K562 (cell line): ENCODE measurements around the gene RPL9. TPM values are rescaled to one million over a fixed set of nuclear protein-coding genes. Genes with fewer than 3 reads are reported as not detected.

Experiments used
- BCOR ChIP-seq: fragments of 450-650 bp; IDR thresholded peaks from 2 replicates; pipeline ENCODE4 v1.6.1; 2016
- C11orf30 ChIP-seq: fragments of 450-650 bp; IDR thresholded peaks from 2 replicates; pipeline ENCODE4 v1.6.1; 2016; ENCODE audit warnings: low read depth, mild to moderate bottlenecking
- CCNT2 ChIP-seq: IDR thresholded peaks from 2 replicates; pipeline ENCODE4 v1.6.1; 2011; ENCODE audit warnings: borderline replicate concordance, low read depth, mild to moderate bottlenecking, moderate library complexity, mixed read lengths, low read length; ENCODE audit not compliant: insufficient read length; ENCODE audit errors: extremely low read depth
- CEBPG ChIP-seq, 3 experiments: fragments of 200-800 bp in 1 of 3; sonication (Bioruptor generic) in 1 of 3; sonication (generic) in 1 of 3; formaldehyde crosslinking in 1 of 3; IDR thresholded peaks in 2 of 3; conservative IDR thresholded peaks in 1 of 3; 2 replicates each; pipeline versions ENCODE4 v1.6.1 to v1.8.0; 2016 to 2022; ENCODE audit warnings: missing compliant biosample characterization in 2 of 3, missing genetic modification characterization in 2 of 3, mild to moderate bottlenecking in 1 of 3, missing genetic modification reagents in 1 of 3
- CHD2 ChIP-seq: IDR thresholded peaks from 2 replicates; pipeline ENCODE4 v1.6.1; 2011; ENCODE audit warnings: low read depth, low read length
- DACH1 ChIP-seq: fragments of 450-650 bp; IDR thresholded peaks from 2 replicates; pipeline ENCODE4 v1.6.1; 2018; ENCODE audit not compliant: partially characterized antibody
- NR2C2 ChIP-seq, 2 experiments: fragments of 200-800 bp in 1 of 2; sonication (Bioruptor generic) in 1 of 2; sonication (generic) in 1 of 2; formaldehyde crosslinking in 1 of 2; IDR thresholded peaks; 2 replicates each; pipeline versions ENCODE4 v1.6.1 to v1.8.0; 2016 to 2022; ENCODE audit warnings: mild to moderate bottlenecking in 1 of 2, missing compliant biosample characterization in 1 of 2, missing genetic modification characterization in 1 of 2, missing genetic modification reagents in 1 of 2
- RAD21 ChIP-seq, 2 experiments: fragments of 250-450 bp in 1 of 2; fragments of 450-650 bp in 1 of 2; sonication (Bioruptor Pico) in 1 of 2; formaldehyde crosslinking in 1 of 2; IDR thresholded peaks in 1 of 2; conservative IDR thresholded peaks in 1 of 2; 2 replicates each; pipeline versions ENCODE4 v1.4.0 to v1.8.0; 2020 to 2022; ENCODE audit warnings: mild to moderate bottlenecking in 2 of 2, moderate library complexity in 1 of 2
- RBM14 ChIP-seq: fragments of 200-400 bp; formaldehyde crosslinking; IDR thresholded peaks from 2 replicates; pipeline ENCODE4 v1.6.1; 2018; ENCODE audit warnings: low read depth, mild to moderate bottlenecking, low read length, moderate library complexity, borderline replicate concordance; ENCODE audit not compliant: insufficient read depth
- WHSC1 ChIP-seq: IDR thresholded peaks from one replicate; pipeline ENCODE4 v1.6.1; 2012; ENCODE audit warnings: low read length, control low read depth, inconsistent platforms
- ZBED1 ChIP-seq: IDR thresholded peaks from 2 replicates; pipeline ENCODE4 v1.6.1; 2014
- ZKSCAN1 ChIP-seq: fragments of 150-350 bp; IDR thresholded peaks from 2 replicates; pipeline ENCODE4 v1.6.1; 2016; ENCODE audit warnings: low read depth, low read length
- polyA plus RNA-seq, 8 experiments: library from polyadenylated mRNA; depleted of rRNA in 4 of 8; stranded (reverse) in 5 of 8; unstranded in 3 of 8; fragments of >200 nt; fragmentation: Nextera tagmentation in 2 of 8; fragmentation: Illumina TruSeq in 1 of 8; extraction: Ambion mirVana in 2 of 8; extraction: Trizol in 1 of 8; gene quantifications; 2 replicates each; pipeline versions ENCODE4 v1.2.1 to v1.2.3, GENCODE V29; 2011 to 2014; ENCODE audit warnings: inconsistent platforms in 1 of 8, missing spikeins in 1 of 8
- total RNA-seq, 7 experiments: library from RNA; depleted of rRNA in 6 of 7; stranded (reverse); fragments of >200 nt in 6 of 7; fragmentation: Illumina TruSeq in 2 of 7; extraction: Trizol in 2 of 7; gene quantifications; 2 replicates each; pipeline versions ENCODE4 v1.2.1 to v1.2.3, GENCODE V29; 2011 to 2021; ENCODE audit warnings: low replicate concordance in 1 of 7
- TF ChIP-seq, protein P1 (sequence below): sonication (generic); formaldehyde crosslinking; IDR thresholded peaks from 2 replicates; pipeline ENCODE4 v1.8.1; 2023; ENCODE audit warnings: missing genetic modification reagents, mild to moderate bottlenecking, borderline replicate concordance
- TF ChIP-seq, protein P2 (sequence below), 2 experiments: fragments of 450-650 bp in 1 of 2; sonication (generic) in 1 of 2; formaldehyde crosslinking; conservative IDR thresholded peaks; 2 replicates each; pipeline versions ENCODE4 v1.4.0 to v1.8.1; 2020 to 2022; ENCODE audit warnings: mild to moderate bottlenecking in 1 of 2, missing genetic modification reagents in 1 of 2
- TF ChIP-seq, protein P3 (sequence below): fragments of 200-800 bp; sonication (Bioruptor generic); IDR thresholded peaks from 2 replicates; pipeline ENCODE4 v1.6.1; 2017; ENCODE audit warnings: missing genetic modification characterization, missing compliant biosample characterization
- TF ChIP-seq, protein P4 (sequence below), 3 experiments: fragments of 200-800 bp in 1 of 3; sonication (Bioruptor generic) in 1 of 3; sonication (generic) in 1 of 3; formaldehyde crosslinking in 1 of 3; IDR thresholded peaks; 2 replicates each; pipeline versions ENCODE4 v1.6.1 to v1.8.0; 2016 to 2022; ENCODE audit warnings: mild to moderate bottlenecking in 2 of 3, missing compliant biosample characterization in 2 of 3, missing genetic modification characterization in 2 of 3, missing genetic modification reagents in 1 of 3

RPL9 gene
- total and polyA plus RNA-seq, 9 of the 15 experiments (the other 6 are each of a cell fraction or from before 2014, with no cell fraction given), result 1,925 to 5,178 (median 3,033) TPM

DNA sequence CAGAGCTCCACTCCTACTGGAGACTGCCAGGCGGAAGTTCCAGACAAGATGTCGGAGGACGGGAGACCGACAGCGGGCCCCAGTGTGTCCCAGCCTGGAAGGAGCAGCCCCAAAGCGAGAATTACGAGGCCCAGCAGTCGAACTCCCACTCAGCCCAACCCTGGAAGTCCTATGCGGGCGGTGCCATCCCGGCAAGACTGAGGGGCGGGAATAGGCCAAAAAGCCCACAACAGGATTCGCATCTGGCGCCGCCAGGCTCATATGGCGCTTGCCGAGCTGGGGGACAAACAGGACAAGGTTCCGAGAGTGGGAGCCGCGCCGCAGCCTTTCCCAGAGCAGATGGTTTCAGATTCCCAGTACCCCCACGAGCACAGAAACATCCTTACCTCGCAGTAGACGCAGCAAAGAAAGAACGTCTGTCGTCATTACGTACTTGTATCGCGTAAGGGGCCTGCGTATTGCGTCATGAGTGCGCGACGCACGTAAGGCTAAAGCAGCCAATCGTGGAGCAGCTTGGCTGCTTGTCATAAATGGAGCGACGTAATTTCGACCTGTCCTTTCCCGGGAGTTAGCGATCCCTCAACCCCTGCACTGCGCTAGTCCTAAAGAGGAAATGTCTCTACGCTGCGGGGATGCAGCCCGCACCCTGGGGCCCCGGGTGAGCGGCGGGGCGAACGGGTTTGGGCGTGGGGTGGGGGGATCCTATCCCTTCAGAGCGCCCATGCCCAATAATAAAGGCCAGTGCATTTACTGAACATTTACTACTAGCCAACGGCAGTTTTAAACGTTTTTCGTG lies at the start of gene RPL9, which contains the start of gene LIAS (continued):
- TF ChIP-seq, protein P1, sequence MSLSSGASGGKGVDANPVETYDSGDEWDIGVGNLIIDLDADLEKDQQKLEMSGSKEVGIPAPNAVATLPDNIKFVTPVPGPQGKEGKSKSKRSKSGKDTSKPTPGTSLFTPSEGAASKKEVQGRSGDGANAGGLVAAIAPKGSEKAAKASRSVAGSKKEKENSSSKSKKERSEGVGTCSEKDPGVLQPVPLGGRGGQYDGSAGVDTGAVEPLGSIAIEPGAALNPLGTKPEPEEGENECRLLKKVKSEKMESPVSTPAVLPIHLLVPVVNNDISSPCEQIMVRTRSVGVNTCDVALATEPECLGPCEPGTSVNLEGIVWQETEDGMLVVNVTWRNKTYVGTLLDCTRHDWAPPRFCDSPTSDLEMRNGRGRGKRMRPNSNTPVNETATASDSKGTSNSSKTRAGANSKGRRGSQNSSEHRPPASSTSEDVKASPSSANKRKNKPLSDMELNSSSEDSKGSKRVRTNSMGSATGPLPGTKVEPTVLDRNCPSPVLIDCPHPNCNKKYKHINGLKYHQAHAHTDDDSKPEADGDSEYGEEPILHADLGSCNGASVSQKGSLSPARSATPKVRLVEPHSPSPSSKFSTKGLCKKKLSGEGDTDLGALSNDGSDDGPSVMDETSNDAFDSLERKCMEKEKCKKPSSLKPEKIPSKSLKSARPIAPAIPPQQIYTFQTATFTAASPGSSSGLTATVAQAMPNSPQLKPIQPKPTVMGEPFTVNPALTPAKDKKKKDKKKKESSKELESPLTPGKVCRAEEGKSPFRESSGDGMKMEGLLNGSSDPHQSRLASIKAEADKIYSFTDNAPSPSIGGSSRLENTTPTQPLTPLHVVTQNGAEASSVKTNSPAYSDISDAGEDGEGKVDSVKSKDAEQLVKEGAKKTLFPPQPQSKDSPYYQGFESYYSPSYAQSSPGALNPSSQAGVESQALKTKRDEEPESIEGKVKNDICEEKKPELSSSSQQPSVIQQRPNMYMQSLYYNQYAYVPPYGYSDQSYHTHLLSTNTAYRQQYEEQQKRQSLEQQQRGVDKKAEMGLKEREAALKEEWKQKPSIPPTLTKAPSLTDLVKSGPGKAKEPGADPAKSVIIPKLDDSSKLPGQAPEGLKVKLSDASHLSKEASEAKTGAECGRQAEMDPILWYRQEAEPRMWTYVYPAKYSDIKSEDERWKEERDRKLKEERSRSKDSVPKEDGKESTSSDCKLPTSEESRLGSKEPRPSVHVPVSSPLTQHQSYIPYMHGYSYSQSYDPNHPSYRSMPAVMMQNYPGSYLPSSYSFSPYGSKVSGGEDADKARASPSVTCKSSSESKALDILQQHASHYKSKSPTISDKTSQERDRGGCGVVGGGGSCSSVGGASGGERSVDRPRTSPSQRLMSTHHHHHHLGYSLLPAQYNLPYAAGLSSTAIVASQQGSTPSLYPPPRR (CRISPR knock-in tag), result peak; percentile 24; the same call in 1 of the 2 replicates
- peak; percentile 96 for TF ChIP-seq C11orf30
- no peak for TF ChIP-seq WHSC1
- TF ChIP-seq, protein P2, sequence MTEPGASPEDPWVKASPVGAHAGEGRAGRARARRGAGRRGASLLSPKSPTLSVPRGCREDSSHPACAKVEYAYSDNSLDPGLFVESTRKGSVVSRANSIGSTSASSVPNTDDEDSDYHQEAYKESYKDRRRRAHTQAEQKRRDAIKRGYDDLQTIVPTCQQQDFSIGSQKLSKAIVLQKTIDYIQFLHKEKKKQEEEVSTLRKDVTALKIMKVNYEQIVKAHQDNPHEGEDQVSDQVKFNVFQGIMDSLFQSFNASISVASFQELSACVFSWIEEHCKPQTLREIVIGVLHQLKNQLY (CRISPR knock-in tag; conservative IDR thresholded peaks at IDR 0.05), result no peak
- TF ChIP-seq CEBPG (CRISPR knock-in tag; IDR thresholded peaks at IDR 0.05), result peak; percentile 95
- TF ChIP-seq CEBPG (tag; conservative IDR thresholded peaks at IDR 0.05 in 1 of 2, IDR thresholded peaks at IDR 0.05 in 1 of 2), result peak; percentile 98 to 99
- TF ChIP-seq ZBED1, result peak; percentile 70; the same call in 1 of the 2 replicates
- TF ChIP-seq, protein P3, sequence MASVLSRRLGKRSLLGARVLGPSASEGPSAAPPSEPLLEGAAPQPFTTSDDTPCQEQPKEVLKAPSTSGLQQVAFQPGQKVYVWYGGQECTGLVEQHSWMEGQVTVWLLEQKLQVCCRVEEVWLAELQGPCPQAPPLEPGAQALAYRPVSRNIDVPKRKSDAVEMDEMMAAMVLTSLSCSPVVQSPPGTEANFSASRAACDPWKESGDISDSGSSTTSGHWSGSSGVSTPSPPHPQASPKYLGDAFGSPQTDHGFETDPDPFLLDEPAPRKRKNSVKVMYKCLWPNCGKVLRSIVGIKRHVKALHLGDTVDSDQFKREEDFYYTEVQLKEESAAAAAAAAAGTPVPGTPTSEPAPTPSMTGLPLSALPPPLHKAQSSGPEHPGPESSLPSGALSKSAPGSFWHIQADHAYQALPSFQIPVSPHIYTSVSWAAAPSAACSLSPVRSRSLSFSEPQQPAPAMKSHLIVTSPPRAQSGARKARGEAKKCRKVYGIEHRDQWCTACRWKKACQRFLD, result no peak
- TF ChIP-seq RAD21 (CRISPR knock-in tag; conservative IDR thresholded peaks at IDR 0.05 in 1 of 2, IDR thresholded peaks at IDR 0.05 in 1 of 2), result no peak
- no peak; the same call in 1 of the 2 replicates for TF ChIP-seq BCOR
- TF ChIP-seq NR2C2 (CRISPR knock-in tag; IDR thresholded peaks at IDR 0.05), result no peak
- TF ChIP-seq NR2C2 (tag; IDR thresholded peaks at IDR 0.05), result peak; percentile 74
- TF ChIP-seq ZKSCAN1, result no peak
- TF ChIP-seq CHD2, result peak; percentile 37; the same call in 1 of the 2 replicates
- TF ChIP-seq RBM14, result no peak
- peak; percentile 16 for TF ChIP-seq DACH1
- TF ChIP-seq, protein P4, sequence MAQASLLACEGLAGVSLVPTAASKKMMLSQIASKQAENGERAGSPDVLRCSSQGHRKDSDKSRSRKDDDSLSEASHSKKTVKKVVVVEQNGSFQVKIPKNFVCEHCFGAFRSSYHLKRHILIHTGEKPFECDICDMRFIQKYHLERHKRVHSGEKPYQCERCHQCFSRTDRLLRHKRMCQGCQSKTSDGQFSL (CRISPR knock-in tag; IDR thresholded peaks at IDR 0.05), result peak; percentile 41; the same call in 1 of the 2 replicates
- TF ChIP-seq, protein P4 (tag; IDR thresholded peaks at IDR 0.05), result no peak
- no peak for TF ChIP-seq CCNT2
